DOHH2 (cell line): Measurements from ENCODE around the gene KLHL1.

ENCODE experiments used
- H3F3A ChIP-seq: fragments of 200-600 bp; sonication (generic), shearing (Covaris generic); 2 replicates; pipeline ENCODE4 v1.6.0; 2016; ENCODE audit warnings: antibody characterized with exemption, mild to moderate bottlenecking; ENCODE audit not compliant: control insufficient read depth, insufficient read depth
- H3K27ac ChIP-seq: fragments of 200-600 bp; sonication (generic); 2 replicates; pipeline ENCODE4 v1.5.1; 2014; ENCODE audit warnings: low read depth, mild to moderate bottlenecking, low read length, moderate library complexity
- H3K27me3 ChIP-seq: fragments of 200-600 bp; sonication (generic); 2 replicates; pipeline ENCODE4 v1.6.1; 2014; ENCODE audit warnings: mild to moderate bottlenecking, low read length, mixed read lengths; ENCODE audit not compliant: control insufficient read depth
- H3K36me3 ChIP-seq: fragments of 200-600 bp; sonication (generic); 2 replicates; pipeline ENCODE4 v1.6.1; 2014; ENCODE audit warnings: mild to moderate bottlenecking, low read length, moderate library complexity, mixed read lengths; ENCODE audit not compliant: control insufficient read depth
- H3K4me1 ChIP-seq: fragments of 200-600 bp; sonication (generic); 2 replicates; pipeline ENCODE4 v1.6.1; 2014; ENCODE audit warnings: mild to moderate bottlenecking, low read length, mixed read lengths; ENCODE audit not compliant: control insufficient read depth
- H3K4me2 ChIP-seq: fragments of 200-600 bp; sonication (generic); 2 replicates; pipeline ENCODE4 v1.6.0; 2014; ENCODE audit warnings: mild to moderate bottlenecking, low read length, moderate library complexity
- H3K4me3 ChIP-seq: fragments of 200-600 bp; sonication (generic); 2 replicates; pipeline ENCODE4 v1.5.1; 2014; ENCODE audit warnings: mild to moderate bottlenecking, low read length, mixed read lengths
- H3K79me2 ChIP-seq: fragments of 200-600 bp; sonication (generic); 2 replicates; pipeline ENCODE4 v1.6.1; 2014; ENCODE audit warnings: mild to moderate bottlenecking, low read length, mixed read lengths; ENCODE audit not compliant: control insufficient read depth
- H3K9me2 ChIP-seq: fragments of 200-600 bp; sonication (generic); replicated peaks from 2 replicates; pipeline ENCODE4 v1.6.1; 2014; ENCODE audit warnings: mild to moderate bottlenecking, low read length, mixed read lengths; ENCODE audit not compliant: control insufficient read depth
- H3K9me3 ChIP-seq: fragments of 200-600 bp; sonication (generic); 2 replicates; pipeline ENCODE4 v1.6.1; 2014; ENCODE audit warnings: antibody characterized with exemption, low read length, mixed read lengths; ENCODE audit not compliant: control insufficient read depth, insufficient read depth
- H4K20me1 ChIP-seq: fragments of 200-600 bp; sonication (generic); 2 replicates; pipeline ENCODE4 v1.6.0; 2014; ENCODE audit warnings: low read depth, mild to moderate bottlenecking, antibody characterized with exemption, low read length, moderate library complexity; ENCODE audit not compliant: control insufficient read depth, insufficient read depth
- CTCF ChIP-seq: fragments of 200-600 bp; sonication (generic); IDR thresholded peaks from one replicate; pipeline ENCODE4 v1.5.1; 2014; ENCODE audit warnings: antibody characterized with exemption, mild to moderate bottlenecking, low read depth, low read length; ENCODE audit not compliant: poor library complexity, severe bottlenecking
- EZH2phosphoT487 ChIP-seq: fragments of 200-600 bp; sonication (generic); IDR thresholded peaks from 2 replicates; pipeline ENCODE4 v1.6.1; 2017; ENCODE audit warnings: borderline replicate concordance, mild to moderate bottlenecking, antibody characterized with exemption, low read length, moderate library complexity, mixed read lengths

The KLHL1 gene

DNA sequence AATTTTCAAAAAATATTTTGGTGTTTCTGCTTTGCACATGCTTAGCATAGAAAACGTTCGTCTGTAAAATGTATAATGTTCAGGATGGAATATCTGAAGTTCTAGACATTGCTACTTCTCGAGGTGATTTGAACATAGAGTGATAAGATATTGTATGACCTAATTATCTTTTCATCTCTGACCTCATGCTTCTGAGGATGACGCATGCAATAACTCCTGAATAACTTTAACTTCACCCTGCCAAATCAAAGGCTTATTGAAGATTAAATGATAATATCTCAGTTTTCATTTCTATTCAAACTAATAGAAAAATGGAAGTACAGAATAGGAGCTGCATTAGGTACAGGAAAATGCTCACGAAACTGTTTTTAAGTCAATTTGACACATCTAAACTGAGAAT is 151.4 kb downstream of the KLHL1 start:
- no peaks in the 10 kb centered on the region for H3F3A ChIP-seq
- H3K9me3 ChIP-seq: no peaks in the 10 kb centered on the region
- H4K20me1 ChIP-seq: no peaks in the 10 kb centered on the region
- H3K27ac ChIP-seq: no peak overlapping the region
- TF ChIP-seq EZH2phosphoT487: no peak
- no peaks in the 10 kb centered on the region for H3K79me2 ChIP-seq
- no peak overlapping the region for H3K4me2 ChIP-seq
- no peaks in the 10 kb centered on the region for H3K4me1 ChIP-seq
- H3K27me3 ChIP-seq: no peaks in the 10 kb centered on the region
- H3K9me2 ChIP-seq: no peaks in the 10 kb centered on the region
- no peak overlapping the region for H3K4me3 ChIP-seq
- H3K36me3 ChIP-seq: no peaks in the 10 kb centered on the region

- Histone ChIP-seq H3K4me2 (no peak overlapping the region), H3K9me3 (no peaks in the 10 kb centered on the region), H4K20me1 (no peaks in the 10 kb centered on the region), H3K36me3 (no peaks in the 10 kb centered on the region), H3K79me2 (no peaks in the 10 kb centered on the region), H3K9me2 (no peaks in the 10 kb centered on the region), H3K4me3 (no peak overlapping the region), H3K27me3 (no peaks in the 10 kb centered on the region), H3K27ac (no peak overlapping the region), H3K4me1 (no peaks in the 10 kb centered on the region), H3F3A (no peaks in the 10 kb centered on the region)
- TF ChIP-seq CTCF (no peak), EZH2phosphoT487 (no peak)
Observed at GRCh38 chr13:69956349-69956748, 151.9 kb downstream of the KLHL1 start.

DNA sequence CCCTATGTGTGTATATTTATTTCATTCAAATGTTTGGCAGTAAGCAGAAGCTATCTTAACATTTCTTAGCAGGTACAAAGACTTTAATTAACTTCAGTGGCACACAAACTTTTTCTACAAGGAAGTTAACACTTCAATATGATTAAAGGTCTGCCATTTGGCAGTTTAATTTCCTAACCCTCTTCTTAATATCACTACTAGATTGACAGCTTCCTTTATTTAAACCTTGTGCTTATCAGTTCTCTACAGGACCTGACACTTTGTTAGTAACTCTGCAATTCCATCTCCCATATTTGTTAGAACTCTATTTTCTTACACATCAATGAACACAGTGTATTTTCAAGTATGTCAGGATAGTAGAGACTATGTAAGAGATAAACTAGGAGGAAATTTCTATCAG is 153.0 kb downstream of the KLHL1 start:
- H3K79me2 ChIP-seq: no peaks in the 10 kb centered on the region
- H3K27ac ChIP-seq: no peak overlapping the region
- H3K4me3 ChIP-seq: no peak overlapping the region
- H3F3A ChIP-seq: no peaks in the 10 kb centered on the region
- no peaks in the 10 kb centered on the region for H3K9me2 ChIP-seq
- no peak overlapping the region for H3K4me2 ChIP-seq
- H3K9me3 ChIP-seq: no peaks in the 10 kb centered on the region
- no peak for TF ChIP-seq CTCF
- no peak for TF ChIP-seq EZH2phosphoT487
- no peaks in the 10 kb centered on the region for H3K36me3 ChIP-seq
- H3K27me3 ChIP-seq: no peaks in the 10 kb centered on the region
- no peaks in the 10 kb centered on the region for H3K4me1 ChIP-seq
- no peaks in the 10 kb centered on the region for H4K20me1 ChIP-seq

DNA sequence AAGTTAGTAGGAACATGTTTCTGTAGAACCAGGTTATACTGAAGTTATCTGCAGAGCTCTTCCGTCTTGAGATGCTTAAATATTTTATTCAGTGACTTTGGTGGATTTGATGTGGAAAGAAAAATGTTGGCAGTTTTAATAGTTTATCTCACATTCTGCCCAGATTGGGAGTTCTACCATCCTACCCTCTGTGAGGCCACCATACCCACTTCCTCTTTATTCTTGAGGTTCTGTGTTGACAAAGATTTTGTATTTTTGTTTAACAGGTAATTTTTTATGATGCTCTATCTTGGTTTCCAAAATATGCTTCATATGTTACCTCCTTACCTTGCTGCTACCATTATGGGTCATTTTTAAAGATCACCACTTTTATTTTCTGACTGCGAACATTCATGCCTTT is 156.8 kb downstream of the KLHL1 start:
- no peak for TF ChIP-seq CTCF
- TF ChIP-seq EZH2phosphoT487: no peak
- no peaks in the 10 kb centered on the region for H3K79me2 ChIP-seq

More for the DNA sequence above, 156.8 kb downstream of the KLHL1 start:
- no peaks in the 10 kb centered on the region for H3K9me2 ChIP-seq
- H3K4me3 ChIP-seq: no peak overlapping the region
- no peaks in the 10 kb centered on the region for H3K27me3 ChIP-seq
- H3K36me3 ChIP-seq: no peaks in the 10 kb centered on the region
- no peaks in the 10 kb centered on the region for H3K4me1 ChIP-seq
- H3K4me2 ChIP-seq: no peak overlapping the region
- no peaks in the 10 kb centered on the region for H3F3A ChIP-seq
- H4K20me1 ChIP-seq: no peaks in the 10 kb centered on the region
- no peak overlapping the region for H3K27ac ChIP-seq
- H3K9me3 ChIP-seq: no peaks in the 10 kb centered on the region
